HG03558 (cell line): ENCODE measurements around the gene ARHGAP6.

ENCODE experiments used
- ATAC-seq: cut with Tn5 transposase; IDR thresholded peaks from one replicate; pipeline ENCODE4 v1.9.1; 2021; ENCODE audit warnings: moderate number of reproducible peaks; ENCODE audit not compliant: unreplicated experiment; ENCODE audit errors: extremely low read depth

The ARHGAP6 gene

DNA sequence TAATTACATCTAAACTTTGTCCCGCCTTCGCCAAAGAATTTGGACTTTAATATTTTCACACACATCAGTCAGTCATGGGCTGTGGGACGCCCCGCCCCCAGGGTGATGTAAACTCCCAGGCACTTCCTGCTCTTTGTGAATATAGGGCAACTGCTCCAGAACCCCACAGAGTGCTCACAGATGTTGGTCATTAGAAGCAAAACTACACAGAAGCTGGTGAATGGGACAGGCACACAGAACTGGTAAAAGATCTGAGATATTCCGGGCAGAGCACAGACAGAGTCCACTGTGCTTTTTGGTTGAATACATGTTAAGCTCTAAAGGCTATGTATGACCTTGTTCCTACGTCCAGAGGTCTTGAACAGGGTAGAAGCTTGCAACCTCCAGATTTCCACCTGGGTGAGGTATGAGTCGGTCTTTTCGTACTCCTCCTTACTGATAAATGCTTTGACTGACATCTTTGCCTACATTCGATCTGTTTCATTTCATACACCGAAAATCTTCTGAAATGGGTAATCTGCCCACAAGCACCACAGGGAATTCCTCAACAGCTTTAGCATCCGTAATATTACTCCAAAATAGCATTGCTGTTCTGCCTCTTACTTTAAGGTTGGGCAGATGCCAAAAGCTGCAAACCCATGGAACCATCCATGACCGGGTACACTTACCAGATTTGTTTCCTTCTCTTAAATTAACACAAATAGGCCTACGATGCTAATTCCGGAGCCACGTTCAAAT lies 227.9 kb downstream of the ARHGAP6 start:
- ATAC-seq, result no peak

DNA sequence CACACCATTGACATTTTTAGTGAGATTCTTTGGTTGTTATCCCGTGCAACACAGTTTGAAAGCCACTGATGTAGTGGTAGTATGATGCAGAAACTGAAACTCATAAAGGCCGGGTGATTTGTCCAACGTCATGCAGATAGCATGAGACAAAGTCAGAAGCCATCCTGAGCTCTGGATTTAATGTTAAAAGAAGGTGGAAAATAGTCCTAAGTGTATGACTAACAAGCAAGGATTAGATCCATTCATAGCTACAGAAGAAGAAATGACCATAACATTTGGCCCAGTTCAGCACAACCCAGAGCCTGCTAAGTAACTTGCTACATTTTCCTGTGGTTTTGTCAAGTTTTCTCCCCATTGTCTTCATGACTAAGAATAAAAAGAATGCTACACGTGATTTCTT lies 230.2 kb downstream of the ARHGAP6 start:
- ATAC-seq, result no peak

DNA sequence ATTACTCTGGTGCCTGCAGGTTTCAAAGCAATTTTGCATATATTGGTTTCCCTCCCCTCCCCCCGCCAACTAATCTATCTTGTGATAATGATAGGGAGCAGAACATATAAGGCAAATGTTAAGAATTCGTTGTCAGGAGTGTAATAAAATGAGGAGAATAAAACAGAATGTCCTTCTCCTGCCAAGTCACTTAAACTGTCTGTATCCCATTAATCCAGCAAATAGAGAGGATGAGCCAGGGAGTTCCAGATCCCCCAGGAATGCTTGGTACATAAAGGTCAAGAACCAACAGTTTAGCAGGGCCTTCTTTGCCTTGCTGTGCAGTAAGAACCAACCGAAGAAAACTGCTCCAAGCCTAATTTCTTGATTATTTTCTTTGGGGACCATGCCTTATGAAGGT lies 231.1 kb downstream of the ARHGAP6 start:
- ATAC-seq, result no peak

DNA sequence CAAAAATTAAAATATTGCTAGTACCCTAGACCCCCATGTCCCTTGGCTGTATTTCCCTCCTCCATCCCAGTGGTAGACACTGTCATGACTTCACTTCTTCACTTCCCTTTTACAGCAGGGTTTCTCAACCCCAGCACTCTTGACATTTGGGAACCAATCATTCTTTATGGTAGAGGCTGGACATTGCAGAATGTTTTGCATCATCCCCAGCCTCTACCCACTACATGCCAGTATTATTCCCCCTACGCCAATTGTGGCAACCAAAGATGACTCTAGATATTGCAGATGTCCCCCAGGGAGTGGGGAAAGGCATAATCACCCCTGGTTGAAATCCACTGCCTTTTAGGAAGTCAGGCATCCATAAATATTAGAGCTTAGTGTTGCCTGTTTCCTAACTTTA lies 233.9 kb downstream of the ARHGAP6 start:
- ATAC-seq, result no peak

DNA sequence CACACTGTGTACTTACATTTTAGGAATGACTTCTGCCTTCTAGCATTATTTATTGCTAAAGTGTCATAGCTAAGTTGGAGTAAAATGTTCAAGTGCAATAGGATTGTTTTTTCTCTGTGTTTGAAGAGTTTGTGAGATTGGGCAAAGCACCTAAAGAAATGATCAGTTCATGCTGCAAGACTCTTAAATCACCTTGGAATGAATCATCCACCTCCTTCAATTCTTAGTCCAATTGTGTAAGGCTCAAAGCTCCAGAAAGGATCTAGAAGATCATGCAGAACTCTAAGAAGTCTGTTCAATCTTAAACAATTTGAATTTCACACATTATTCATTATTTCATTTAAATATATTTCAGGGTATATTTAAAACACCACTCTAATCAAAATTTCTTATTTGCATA lies 235.4 kb downstream of the ARHGAP6 start:
- ATAC-seq, result no peak

DNA sequence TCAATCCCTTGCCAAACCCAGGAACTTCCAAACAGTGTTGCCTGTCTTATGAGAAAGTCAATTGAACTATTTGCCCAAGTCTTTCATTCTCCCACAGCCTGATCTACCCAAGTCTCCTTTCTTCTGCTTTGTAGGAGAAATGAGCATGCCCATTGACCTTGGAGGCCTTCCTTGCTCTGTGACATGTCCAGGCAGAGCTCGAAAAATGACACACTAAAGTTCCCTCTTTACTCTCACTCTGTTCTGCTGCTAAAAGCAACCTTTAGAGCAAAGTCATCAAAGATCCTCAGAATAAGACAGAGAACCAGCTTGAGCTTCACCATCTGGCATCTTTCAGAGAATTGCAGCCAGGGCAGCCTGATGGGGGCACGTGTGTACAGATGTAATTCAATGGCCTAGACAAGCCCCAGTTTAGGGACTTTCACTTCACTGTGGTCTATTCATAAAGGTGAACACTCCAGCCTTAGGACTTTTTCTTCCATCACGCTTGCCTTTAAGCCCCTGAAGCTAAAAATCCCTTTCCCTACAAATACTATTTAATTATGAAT lies 236.1 kb downstream of the ARHGAP6 start:
- ATAC-seq, result no peak

DNA sequence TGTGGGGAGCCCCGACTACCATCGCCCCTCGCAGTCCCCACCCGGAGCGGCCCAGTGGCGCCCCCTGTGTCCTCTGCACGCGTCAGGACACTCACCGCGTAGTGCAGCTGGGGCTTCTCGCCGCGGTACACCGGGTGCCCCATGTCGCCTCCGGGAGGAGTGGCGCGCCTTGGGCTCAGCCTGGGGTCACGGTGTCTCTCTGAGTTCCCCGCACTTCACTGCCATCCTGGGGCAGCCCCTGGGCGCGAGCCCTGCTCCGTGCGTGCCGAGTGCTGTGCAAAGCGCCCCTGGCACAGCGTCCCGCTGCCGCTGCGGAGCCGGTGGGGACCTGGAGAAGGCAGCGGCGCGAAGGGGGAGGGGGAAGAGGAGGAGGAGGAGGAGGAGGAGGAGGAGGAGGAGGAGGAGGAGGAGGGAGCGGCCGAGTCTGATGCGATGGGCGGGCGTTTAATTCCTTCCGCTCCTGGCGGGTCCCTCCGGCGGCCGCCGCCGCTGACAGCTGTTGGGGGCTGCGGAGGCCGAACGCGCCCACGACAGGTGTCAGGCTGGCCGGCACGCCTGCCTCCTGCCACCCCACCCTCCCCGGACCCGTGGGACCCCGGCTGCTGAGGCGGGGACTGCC lies 238.2 kb downstream of the ARHGAP6 start:
- no peak for ATAC-seq

DNA sequence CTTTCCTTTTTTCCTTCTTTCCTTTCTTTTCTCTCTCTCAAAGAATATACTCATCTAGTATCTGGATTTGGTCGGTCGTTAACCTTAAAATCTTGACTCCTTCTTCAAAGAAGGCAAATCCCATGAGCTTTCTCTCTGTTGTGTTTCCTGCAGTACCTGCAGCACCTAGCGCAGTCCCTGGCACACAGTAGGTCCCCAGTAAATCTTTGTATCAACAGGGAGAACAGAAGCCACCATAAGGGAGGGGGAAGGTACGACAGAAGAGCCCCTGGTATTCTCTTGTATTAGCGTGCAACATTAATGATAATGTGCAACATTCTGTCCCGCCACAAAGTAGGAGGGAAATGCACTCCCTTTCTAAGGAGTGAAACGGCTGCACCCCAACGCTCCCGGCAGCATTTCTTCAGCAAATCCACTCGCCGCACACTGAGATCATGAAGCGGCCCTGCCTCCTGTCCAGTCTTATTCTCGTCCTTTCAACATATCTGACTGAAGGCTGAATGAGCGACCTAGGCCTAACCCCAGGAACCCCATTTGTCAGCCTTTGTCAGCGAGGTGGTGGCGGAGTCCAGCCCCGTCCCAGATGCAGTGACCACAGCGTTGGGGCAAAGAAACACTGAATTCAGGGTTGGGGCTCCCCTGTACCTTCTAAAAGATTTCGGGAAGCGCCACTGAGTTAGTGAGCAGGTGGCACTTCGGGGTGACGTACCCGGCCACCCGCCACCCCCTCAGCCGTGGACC lies 238.8 kb downstream of the ARHGAP6 start:
- ATAC-seq, result no peak

DNA sequence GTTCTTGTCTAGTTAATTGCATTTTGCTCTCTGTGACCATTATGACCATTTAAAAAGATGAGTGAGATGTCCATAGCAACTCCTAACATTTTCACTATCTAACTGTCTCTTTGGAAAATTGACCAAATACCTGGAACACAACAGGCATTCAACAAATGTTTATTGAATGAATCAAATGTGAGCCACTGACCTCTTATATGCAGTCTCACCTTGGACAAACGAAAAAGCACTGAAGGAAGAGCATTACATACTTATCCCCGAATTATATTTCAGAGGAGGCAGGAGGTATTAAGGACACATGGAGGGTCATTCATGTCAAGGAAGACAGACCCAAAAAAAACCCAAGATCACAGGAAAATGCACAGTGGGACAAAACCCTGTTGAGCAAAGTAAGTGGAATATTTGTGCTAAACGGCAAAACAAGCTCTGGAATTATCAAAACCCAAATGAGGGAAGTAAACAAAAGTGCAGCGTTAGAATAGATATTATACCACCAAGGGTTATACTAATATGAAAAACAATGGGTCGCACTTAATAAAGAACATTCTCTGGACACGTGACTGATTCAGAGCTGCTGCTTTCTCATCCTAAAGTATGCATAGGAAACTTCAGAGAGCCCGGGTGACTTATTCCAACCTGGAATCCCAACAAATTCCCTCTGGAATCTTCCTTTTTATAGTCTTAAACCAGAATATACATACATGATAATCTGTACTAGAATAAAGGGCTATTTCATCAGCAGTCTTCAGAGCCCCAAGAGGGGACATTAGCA lies 240.6 kb downstream of the ARHGAP6 start:
- no peak for ATAC-seq

DNA sequence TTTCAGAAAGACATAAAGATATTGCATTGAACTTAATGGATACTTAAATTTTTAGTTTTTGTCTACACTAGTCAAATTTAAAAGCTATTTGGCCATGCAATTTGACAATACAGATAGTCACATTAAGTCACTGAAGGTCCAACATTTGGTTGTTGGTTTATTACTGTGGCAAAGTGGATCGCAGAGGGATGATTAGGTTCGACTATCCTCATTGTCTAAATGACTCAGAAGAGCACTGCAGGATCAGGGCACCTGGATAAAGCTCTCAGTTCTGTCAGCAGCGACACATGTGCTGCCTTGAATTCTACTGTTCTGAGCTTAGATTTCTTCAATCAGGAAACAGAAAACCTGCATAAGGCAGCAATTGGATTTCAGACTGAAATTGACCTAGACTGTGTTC lies 241.8 kb downstream of the ARHGAP6 start:
- ATAC-seq, result no peak

DNA sequence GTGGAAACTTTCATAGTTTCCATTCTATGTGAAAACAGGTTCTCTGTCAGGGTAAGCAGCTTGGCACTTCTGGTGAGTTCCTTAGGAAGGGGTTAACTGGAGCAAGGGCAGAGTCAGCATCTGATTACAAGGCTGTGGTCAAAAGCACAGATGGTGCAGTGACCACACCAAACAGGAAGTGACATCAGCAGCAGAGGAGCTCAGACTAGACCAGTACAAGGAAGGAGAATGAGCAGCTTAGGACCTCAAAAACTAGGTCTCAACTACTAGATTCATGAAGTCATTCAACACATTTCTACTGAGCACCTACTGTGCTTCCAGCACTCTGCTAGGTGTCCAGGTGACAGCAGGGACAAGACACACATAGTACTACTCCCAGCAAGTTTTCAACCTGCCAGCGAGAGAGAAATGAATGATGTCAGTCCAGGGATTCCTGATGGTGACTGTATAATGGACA lies 242.3 kb downstream of the ARHGAP6 start:
- peak; percentile 77 for ATAC-seq

DNA sequence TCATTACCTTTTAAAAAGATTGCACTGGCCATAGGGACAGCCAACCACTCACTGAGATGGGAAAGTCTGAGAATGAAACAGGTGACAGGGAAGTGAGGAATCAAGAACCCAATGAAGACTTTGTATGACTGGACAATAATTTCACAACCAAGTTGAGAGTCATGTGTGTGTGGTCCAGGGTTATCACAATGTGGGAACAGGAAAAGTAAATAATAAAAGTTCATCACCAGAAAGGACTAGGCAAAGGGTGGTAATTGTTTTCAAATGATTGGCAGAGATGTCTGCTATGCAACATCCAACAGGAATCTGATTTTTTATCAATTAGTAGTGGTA lies 243.2 kb downstream of the ARHGAP6 start:
- ATAC-seq, result no peak

DNA sequence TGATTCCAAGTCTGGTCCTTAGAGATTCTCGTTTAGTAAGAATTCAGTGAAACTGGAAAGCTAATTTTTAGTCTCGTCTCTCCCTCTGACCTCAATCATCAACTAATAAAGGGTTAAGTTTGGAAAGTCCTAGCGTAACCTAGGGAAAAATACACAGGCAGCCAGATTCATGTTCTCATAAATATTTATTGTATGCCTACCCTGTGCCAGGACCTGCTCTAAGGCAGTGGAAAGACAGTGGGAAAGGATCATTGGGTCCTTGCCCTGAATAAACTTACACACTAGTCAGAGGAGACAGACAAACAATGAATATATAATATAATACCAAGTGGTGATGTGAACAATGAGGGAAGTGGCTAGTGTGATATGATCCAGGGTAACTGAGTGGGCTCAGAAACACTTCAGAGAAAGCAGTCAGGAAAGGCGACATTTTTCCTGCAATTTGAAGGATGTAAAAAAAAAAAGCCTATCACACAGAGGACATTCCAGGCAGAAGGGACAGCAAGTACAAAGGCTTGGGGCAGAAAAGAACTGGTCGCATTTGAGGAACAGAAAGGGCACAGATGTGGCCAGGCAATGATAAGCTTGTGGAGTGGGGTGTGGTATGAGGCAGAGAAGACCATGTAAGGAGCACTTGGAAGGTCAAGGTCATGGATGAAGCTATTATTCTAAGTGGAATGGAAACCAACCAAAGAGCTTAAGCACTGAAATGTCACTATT lies 243.8 kb downstream of the ARHGAP6 start:
- no peak for ATAC-seq

DNA sequence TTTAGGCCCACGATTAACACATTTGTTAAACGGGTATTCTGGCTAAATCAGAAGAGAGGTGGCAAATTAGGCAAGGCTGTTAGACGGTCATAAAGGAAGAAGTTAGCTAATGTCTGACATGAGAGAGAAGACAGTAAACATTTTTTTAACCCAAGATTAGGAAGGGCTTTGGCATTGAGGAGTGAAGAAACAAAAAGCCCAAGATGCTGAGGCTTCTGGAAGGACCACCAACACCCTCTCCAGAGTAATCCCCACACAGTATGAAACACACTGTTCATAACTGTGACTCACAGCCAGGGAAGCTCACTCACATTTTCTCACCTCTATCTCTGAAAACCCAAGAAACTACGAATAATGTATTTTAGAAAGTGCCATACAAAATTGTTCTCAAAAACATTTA lies 244.9 kb downstream of the ARHGAP6 start:
- no peak for ATAC-seq

DNA sequence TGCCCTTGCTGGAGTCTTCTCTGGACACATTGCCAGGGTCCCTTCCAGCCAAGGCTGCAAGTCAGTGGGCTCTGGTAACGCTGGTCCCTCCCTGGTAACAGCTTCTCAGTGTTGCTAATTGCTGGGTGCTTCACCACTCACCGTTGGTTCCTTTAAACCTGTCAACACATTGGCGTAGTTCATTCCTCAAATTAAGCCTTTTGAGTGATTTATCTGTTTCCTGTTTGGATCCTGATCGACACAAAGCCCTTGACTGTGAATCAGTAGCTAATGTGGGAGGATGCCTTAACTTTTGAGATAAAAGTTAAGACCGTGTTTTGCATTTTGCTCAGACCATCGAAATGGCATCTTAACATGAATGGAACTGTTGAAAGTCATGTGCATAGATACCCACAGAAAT lies 246.6 kb downstream of the ARHGAP6 start:
- ATAC-seq, result no peak

DNA sequence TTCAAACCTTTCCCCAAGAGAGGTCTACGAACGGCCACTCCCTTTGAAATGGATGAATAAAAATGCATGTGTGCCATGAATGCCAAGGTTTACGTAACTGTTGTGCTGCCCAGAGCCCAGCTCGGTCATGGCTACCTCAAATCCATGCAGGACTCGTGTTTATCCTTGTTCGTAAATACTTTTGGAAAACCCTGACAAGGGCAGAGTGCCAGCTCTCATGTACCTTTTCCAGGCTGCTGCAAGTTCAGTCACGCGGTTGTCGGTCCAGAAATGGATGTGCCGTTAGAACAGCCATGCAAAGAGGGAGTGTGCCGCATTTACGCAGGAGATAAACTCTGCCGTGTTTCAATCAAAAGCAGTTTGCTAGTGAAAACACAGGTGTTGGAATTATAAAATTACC lies 249.1 kb downstream of the ARHGAP6 start:
- no peak for ATAC-seq

DNA sequence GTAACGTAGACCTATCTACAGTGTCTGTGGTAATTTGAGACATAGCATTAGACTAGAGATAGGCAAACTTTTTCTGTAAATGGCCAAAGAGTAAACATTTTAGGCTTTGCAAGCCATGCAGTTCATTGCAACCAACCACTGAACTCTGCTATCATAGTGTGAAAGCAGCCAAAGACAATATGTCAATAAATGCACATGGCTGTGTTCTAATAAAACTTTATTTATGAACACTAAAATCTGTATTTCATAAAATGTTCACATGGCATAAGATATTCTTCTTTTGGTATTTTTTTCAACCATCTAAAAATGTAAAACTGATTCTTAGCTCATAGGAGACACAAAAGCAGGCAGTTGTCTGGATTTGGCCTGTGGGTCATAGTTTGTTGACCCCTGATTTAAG lies 251.6 kb downstream of the ARHGAP6 start:
- ATAC-seq, result no peak

DNA sequence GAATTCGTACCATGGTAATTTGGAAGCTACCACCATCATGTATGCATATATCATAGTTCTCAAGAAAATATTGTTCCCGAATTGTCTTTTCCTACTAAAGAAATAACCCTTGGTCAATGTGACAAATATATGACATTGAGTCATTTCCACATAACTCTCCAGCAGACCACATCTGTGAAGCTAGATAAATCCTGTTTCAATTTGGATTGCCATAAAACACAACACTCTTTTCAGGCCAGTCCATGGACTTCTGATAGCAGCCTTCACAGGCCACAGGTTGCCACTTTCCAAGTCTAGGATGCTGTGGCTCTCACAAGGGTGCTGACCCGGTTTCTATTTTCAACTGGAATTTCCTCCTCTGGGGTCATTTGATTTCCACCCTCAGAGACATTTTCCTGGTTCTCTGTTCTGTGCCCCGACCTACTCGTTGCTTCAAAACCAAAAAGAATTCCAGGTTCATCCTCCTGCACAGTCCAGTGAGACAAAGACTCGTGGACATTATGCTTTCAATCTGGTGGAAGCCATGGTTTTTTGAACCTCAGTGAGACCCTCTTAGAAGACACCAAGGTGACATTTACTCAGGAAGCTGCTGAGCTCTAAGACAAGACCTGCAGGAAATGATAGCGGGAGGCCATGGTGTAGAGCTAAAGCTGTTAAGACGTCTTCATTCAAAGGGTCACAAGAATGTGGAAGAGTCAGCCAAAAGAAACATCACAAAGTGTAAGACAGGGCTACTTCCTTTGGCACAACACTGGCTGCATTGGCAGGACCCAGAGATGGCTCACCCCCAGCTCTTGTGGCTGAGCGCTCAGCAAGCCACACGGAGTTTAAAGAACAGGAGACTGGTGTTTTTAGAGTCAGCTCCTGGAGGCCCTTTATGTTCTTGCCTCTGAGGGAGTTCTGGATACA lies 252.8 kb downstream of the ARHGAP6 start:
- no peak for ATAC-seq

DNA sequence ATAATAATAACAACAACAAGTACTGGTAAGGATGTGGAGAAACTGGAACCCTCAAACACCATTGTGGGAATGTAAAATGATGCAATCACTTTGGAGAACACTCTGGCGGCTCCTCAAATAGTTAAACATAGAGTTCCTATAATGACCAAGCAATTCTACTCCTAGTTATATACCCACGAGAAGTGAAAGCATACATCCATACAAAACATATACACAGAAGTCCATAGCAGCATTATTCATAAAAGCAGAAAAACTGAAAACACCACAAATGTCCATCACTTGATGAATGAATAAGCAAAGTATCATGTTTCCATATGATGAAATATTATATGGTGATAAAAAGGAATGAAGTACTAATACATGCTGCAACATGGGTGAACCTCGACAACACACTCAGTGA lies 255.8 kb downstream of the ARHGAP6 start:
- no peak for ATAC-seq
